PC-9 (cell line): ENCODE results near the gene GPR37L1. TPM values are rescaled to one million over a fixed set of nuclear protein-coding genes. Genes with fewer than 3 reads are reported as not detected.
"Not testable (repeated sequence)": the region's sequence is repeated elsewhere in the genome, so short reads cannot be mapped to it uniquely, and the experiment has no call there.

ENCODE experiments used
- BruUV-seq: library from RNA; stranded (reverse); fragments of 400-500 nt; replicated peaks from 2 replicates; lab custom pipeline; 2021; lab: Mats Ljungman, UMichigan
- CTCF ChIA-PET: fragments of 300-600 bp; sonication (Branson Sonifier 250); formaldehyde crosslinking; loops from one replicate; lab custom pipeline; 2022; ENCODE audit warnings: antibody characterized with exemption; lab: Charles Lee
- POLR2A ChIA-PET: fragments of 300-600 bp; sonication (Branson Sonifier 250); formaldehyde crosslinking; loops from one replicate; lab custom pipeline; 2022; ENCODE audit warnings: antibody characterized with exemption; ENCODE audit not compliant: unreplicated experiment; lab: Charles Lee
- DNase-seq, 2 experiments: peaks; one replicate each; pipeline versions ENCODE4 v3.0.0 to v3.0.0-alpha.2; 2015 to 2022; ENCODE audit warnings: mixed read lengths in 1 of 2
- H2AFZ ChIP-seq: fragments of 200-600 bp; sonication (generic); 2 replicates; pipeline ENCODE4 v1.8.1; 2017; ENCODE audit warnings: antibody characterized with exemption
- H3F3A ChIP-seq: fragments of 200-600 bp; sonication (generic); 2 replicates; pipeline ENCODE4 v1.8.1; 2017; ENCODE audit warnings: antibody characterized with exemption, mild to moderate bottlenecking, low read depth; ENCODE audit not compliant: insufficient read depth
- H3K27ac ChIP-seq: fragments of 200-600 bp; sonication (generic); 2 replicates; pipeline ENCODE4 v1.6.1; 2016; ENCODE audit warnings: mixed run types
- H3K27me3 ChIP-seq: fragments of 200-600 bp; sonication (generic); 2 replicates; pipeline ENCODE4 v1.6.1; 2016; ENCODE audit warnings: low read depth, mixed run types; ENCODE audit not compliant: insufficient read depth
- H3K36me3 ChIP-seq: fragments of 200-600 bp; sonication (generic); 2 replicates; pipeline ENCODE4 v1.6.1; 2016; ENCODE audit warnings: low read depth, mixed run types
- H3K4me1 ChIP-seq: fragments of 200-600 bp; sonication (generic); replicated peaks from 2 replicates; pipeline ENCODE4 v1.6.1; 2016; ENCODE audit warnings: mixed run types; ENCODE audit not compliant: insufficient read depth
- H3K4me2 ChIP-seq: fragments of 200-600 bp; sonication (generic); 2 replicates; pipeline ENCODE4 v1.6.1; 2017; ENCODE audit warnings: mixed run types
- H3K4me3 ChIP-seq: fragments of 200-600 bp; sonication (generic); 2 replicates; pipeline ENCODE4 v1.6.1; 2016; ENCODE audit warnings: mixed run types
- H3K79me2 ChIP-seq: fragments of 200-600 bp; sonication (generic); 2 replicates; pipeline ENCODE4 v1.6.1; 2017; ENCODE audit warnings: low read depth, mixed run types
- H3K9me2 ChIP-seq: fragments of 200-600 bp; sonication (generic); 2 replicates; pipeline ENCODE4 v1.8.1; 2017; ENCODE audit warnings: mild to moderate bottlenecking; ENCODE audit not compliant: insufficient read depth
- H3K9me3 ChIP-seq: fragments of 200-600 bp; sonication (generic); 2 replicates; pipeline ENCODE4 v1.8.1; 2016; ENCODE audit warnings: low read depth; ENCODE audit not compliant: insufficient read depth
- H4K20me1 ChIP-seq: fragments of 200-600 bp; sonication (generic); 2 replicates; pipeline ENCODE4 v1.8.1; 2017; ENCODE audit not compliant: insufficient read depth
- EZH2 ChIP-seq: fragments of 200-600 bp; sonication (generic); IDR thresholded peaks from 2 replicates; pipeline ENCODE4 v1.8.0; 2017; ENCODE audit warnings: antibody characterized with exemption, low read depth
- intact Hi-C: fragments of 100-400 bp; cut with micrococcal nuclease; formaldehyde crosslinking; loops from one replicate; pipeline ENCODE4 v1.10.0; 2022; ENCODE audit not compliant: unreplicated experiment
- total RNA-seq: library from RNA; stranded (reverse); gene quantifications from 2 replicates; pipeline ENCODE4 v1.2.3, GENCODE V29; 2021
- TF ChIP-seq, protein P1 (sequence below): fragments of 200-600 bp; sonication (generic); conservative IDR thresholded peaks from 2 replicates; pipeline ENCODE4 v1.6.1; 2017; ENCODE audit warnings: mixed run types, antibody characterized with exemption, mild to moderate bottlenecking, moderate library complexity

The GPR37L1 gene
- total RNA-seq, 1 experiment from 2014 or later = 0.33 TPM

DNA sequence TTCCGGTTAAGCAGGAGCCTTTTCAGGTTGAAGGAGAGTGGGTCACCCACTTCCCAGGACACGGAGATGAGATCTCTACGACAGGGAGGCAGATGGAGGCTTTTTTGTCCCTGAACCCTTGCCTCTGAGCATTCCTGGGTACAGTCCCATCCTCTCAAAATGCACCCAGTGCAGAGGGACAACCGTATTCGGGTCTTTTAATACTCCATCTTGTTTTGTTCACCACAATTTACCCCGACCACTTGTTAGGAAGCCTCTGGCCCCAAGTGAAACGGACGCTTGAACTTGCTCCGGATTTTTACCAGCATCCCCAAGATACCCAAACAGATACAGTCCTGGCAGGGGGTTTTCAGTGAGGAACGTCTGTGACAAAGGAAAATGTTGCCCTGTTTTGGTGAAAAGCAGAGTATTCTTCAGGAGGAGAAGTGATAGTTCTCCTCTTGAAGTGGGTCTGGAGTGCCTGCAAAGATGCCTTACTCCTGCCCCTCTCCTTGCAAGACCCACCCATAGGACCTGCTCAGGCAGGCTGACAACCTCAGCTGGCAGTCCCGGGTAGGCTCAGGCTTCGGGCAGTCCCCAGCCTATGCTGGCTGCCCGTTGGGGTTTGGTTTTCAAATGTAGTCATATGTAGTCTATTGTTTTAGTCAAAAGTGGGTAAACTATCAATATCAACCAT, 22.5 kb downstream of the GPR37L1 start:
- Histone ChIP-seq H3K4me3 (peak overlapping the region; percentile 95), H3K79me2 (peaks cover 37% of the 10 kb centered on the region), H3K4me1 (peaks cover 15% of the 10 kb centered on the region), H3K36me3 (0 out of 2 replicates have a peak, but pooled peaks cover 8% of the 10 kb centered on the region), H3F3A (peaks cover 17% of the 10 kb centered on the region; the same call in 1 of the 2 replicates), H3K9me3 (no peaks in the 10 kb centered on the region), H3K4me2 (peak overlapping the region; percentile 95), H3K27ac (no peak overlapping the region), H3K27me3 (no peaks in the 10 kb centered on the region), H4K20me1 (peaks cover 28% of the 10 kb centered on the region), H2AFZ (peak overlapping the region; percentile 94), H3K9me2 (no peaks in the 10 kb centered on the region)
- BruUV-seq = TSS peak; percentile 73
- intact Hi-C loops = no loop called here
- DNase-seq = no peak
- POLR2A ChIA-PET = interaction anchor here (0.7 kb wide), 1 partner anchor 39 kb away, joined by 4 read pairs; no protein-coding TSS in a partner anchor
- CTCF ChIA-PET = no interaction called here
- TF ChIP-seq, protein P1, sequence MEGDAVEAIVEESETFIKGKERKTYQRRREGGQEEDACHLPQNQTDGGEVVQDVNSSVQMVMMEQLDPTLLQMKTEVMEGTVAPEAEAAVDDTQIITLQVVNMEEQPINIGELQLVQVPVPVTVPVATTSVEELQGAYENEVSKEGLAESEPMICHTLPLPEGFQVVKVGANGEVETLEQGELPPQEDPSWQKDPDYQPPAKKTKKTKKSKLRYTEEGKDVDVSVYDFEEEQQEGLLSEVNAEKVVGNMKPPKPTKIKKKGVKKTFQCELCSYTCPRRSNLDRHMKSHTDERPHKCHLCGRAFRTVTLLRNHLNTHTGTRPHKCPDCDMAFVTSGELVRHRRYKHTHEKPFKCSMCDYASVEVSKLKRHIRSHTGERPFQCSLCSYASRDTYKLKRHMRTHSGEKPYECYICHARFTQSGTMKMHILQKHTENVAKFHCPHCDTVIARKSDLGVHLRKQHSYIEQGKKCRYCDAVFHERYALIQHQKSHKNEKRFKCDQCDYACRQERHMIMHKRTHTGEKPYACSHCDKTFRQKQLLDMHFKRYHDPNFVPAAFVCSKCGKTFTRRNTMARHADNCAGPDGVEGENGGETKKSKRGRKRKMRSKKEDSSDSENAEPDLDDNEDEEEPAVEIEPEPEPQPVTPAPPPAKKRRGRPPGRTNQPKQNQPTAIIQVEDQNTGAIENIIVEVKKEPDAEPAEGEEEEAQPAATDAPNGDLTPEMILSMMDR = no peak
- no peak for TF ChIP-seq EZH2

- not testable (repeated sequence) for H3K4me2 ChIP-seq, H3K9me3 ChIP-seq
These were observed 23.0 kb downstream of the GPR37L1 start for GRCh38 chr1:202145744-202146140.

DNA sequence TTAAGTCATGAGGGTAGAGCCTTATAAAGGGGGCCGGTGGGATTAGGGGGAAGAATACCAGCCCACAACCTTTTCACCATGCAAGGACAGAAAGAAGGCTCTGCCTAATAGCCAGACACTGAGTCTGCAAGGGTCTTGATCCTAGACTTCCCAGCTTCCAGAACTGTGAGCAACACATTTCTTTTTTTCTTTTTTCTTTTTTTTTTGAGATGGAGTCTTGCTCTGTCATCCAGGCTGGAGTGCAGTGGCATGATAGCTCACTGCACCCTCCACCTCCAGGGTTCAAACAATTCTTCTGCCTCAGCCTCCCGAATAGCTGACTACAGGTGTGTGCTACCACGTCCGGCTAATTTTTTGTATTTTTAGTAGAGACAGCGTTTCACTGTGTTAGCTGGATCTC, 23.6 kb downstream of the GPR37L1 start:
- H3K36me3 ChIP-seq = no peaks in the 10 kb centered on the region
- peaks cover 26% of the 10 kb centered on the region for H3K79me2 ChIP-seq
- H2AFZ ChIP-seq = no peak overlapping the region
- POLR2A ChIA-PET = interaction anchor here (0.7 kb wide), 1 partner anchor 38 kb away, joined by 4 read pairs; no protein-coding TSS in a partner anchor
- CTCF ChIA-PET = interaction anchor here (0.6 kb wide), 1 partner anchor 23 kb away, joined by 3 read pairs; no protein-coding TSS in a partner anchor
- no peak for DNase-seq
- TF ChIP-seq, protein P1 = no peak
- TF ChIP-seq EZH2 = no peak
- peaks cover 15% of the 10 kb centered on the region for H3K4me1 ChIP-seq
- peaks cover 17% of the 10 kb centered on the region; the same call in 1 of the 2 replicates for H3F3A ChIP-seq
- intact Hi-C loops = no loop called here
- H3K27ac ChIP-seq = no peak overlapping the region
- no peaks in the 10 kb centered on the region for H3K9me2 ChIP-seq
- H3K4me3 ChIP-seq = no peak overlapping the region
- no TSS peak for BruUV-seq
- H3K27me3 ChIP-seq = no peaks in the 10 kb centered on the region
- no peak overlapping the region for H3K4me2 ChIP-seq
- peaks cover 18% of the 10 kb centered on the region for H4K20me1 ChIP-seq
- no peaks in the 10 kb centered on the region for H3K9me3 ChIP-seq

More at GRCh38 chr1:202145744-202146140, 23.0 kb downstream of the GPR37L1 start:
- CTCF ChIA-PET, H3K9me2 ChIP-seq, BruUV-seq, H2AFZ ChIP-seq, H3K4me3 ChIP-seq, H3K36me3 ChIP-seq, H3K27ac ChIP-seq, DNase-seq, intact Hi-C loops, H3K27me3 ChIP-seq: not testable (repeated sequence)
- H3K79me2 ChIP-seq = peaks cover 32% of the 10 kb centered on the region
- H3F3A ChIP-seq = peaks cover 17% of the 10 kb centered on the region; the same call in 1 of the 2 replicates
- POLR2A ChIA-PET = interaction anchor here (0.7 kb wide), 1 partner anchor 38 kb away, joined by 4 read pairs; no protein-coding TSS in a partner anchor
- H3K4me1 ChIP-seq = peaks cover 15% of the 10 kb centered on the region
- peaks cover 23% of the 10 kb centered on the region for H4K20me1 ChIP-seq
